Dermis lymphatic vessel endothelial cell (primary cell): ENCODE measurements around the gene THEMIS. TPM values are rescaled to one million over a fixed set of nuclear protein-coding genes. Genes with fewer than 3 reads are reported as not detected.

Experiments
- total RNA-seq: library from RNA; depleted of rRNA; stranded (reverse); fragments of >200 nt; gene quantifications from 2 replicates; pipeline ENCODE4 v1.2.1, GENCODE V29; 2014

THEMIS gene, protein sequence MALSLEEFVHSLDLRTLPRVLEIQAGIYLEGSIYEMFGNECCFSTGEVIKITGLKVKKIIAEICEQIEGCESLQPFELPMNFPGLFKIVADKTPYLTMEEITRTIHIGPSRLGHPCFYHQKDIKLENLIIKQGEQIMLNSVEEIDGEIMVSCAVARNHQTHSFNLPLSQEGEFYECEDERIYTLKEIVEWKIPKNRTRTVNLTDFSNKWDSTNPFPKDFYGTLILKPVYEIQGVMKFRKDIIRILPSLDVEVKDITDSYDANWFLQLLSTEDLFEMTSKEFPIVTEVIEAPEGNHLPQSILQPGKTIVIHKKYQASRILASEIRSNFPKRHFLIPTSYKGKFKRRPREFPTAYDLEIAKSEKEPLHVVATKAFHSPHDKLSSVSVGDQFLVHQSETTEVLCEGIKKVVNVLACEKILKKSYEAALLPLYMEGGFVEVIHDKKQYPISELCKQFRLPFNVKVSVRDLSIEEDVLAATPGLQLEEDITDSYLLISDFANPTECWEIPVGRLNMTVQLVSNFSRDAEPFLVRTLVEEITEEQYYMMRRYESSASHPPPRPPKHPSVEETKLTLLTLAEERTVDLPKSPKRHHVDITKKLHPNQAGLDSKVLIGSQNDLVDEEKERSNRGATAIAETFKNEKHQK
- not detected in 2 replicates for total RNA-seq

GRCh38 chr6:127900935-127901334 is at the start of gene THEMIS:
Gene THEMIS, minus strand, starts transcription at chr6:127901058. Its CDS starts 126 bp downstream, at chr6:127900932.

